Measurements from ENCODE around the gene PDE4A. TPM values are rescaled to one million over a fixed set of nuclear protein-coding genes. Genes with fewer than 3 reads are reported as not detected.
"Not testable (repeated sequence)": the region's sequence is repeated elsewhere in the genome, so short reads cannot be mapped to it uniquely, and the experiment has no call there.

The PDE4A gene
- polyA plus RNA-seq, 3 donors = 4.7 to 14.8 (median 5.8) TPM

DNA sequence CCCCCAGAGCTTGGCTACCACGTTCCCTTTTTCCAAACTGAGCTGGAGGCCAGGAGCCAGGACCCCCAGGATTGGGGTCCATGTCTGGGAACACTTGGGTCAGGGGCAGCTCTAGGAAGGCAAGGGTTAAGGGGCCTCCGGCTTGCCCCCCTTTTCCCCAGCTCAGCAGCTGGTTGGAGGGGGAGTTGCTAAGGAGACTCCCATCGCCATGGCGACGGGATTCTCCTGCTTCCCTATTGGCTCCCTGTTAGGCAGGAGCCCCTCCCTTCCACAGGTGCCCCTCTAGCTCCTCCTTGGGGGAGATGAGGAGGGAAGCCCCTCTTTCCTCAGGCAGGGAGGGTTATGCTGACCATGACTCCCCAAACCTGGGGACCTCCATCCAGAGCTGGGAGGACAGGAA is 33.9 kb downstream of the PDE4A start:
- no peak overlapping the region for H3K27ac Mint-ChIP-seq
- Histone ChIP-seq H3K4me3 (replicated peaks in 1 of 3; ENCODE audit: low read depth in 2 of 3, low read length in 3 of 3) (no peak overlapping the region), H3K36me3 (replicated peaks in 1 of 2; ENCODE audit: control insufficient read depth in 1 of 2, insufficient read depth in 2 of 2, low read length in 2 of 2) (peaks cover 0 to 6% of the 10 kb centered on the region in 2 donors), H3K79me2 (ENCODE audit: insufficient read depth, low read length) (no peaks in the 10 kb centered on the region), H3K27ac (ENCODE audit: low read depth in 1 of 2, low read length in 2 of 2) (no peak overlapping the region), H3K9me3 (replicated peaks in 1 of 2; ENCODE audit: control insufficient read depth in 1 of 2, insufficient read depth in 1 of 2, low read length in 2 of 2) (no peaks in the 10 kb centered on the region), H4K20me1 (ENCODE audit: insufficient read depth, low read length) (peaks cover 12% of the 10 kb centered on the region), H3K9ac (ENCODE audit: insufficient read depth, low read length, poor library complexity, severe bottlenecking) (no peak overlapping the region), H3K4me1 (ENCODE audit: control insufficient read depth in 1 of 2, insufficient read depth in 2 of 2, low read length in 2 of 2) (no peaks in the 10 kb centered on the region), H3K27me3 (ENCODE audit: control insufficient read depth in 2 of 2, insufficient read depth in 2 of 2, low read length in 2 of 2) (peaks cover 0 to 5% of the 10 kb centered on the region in 2 donors), H2AFZ (ENCODE audit: insufficient read depth, low read depth, low read length, poor library complexity, severe bottlenecking) (no peak overlapping the region), H3K4me2 (replicated peaks; ENCODE audit: extremely low read depth, low read length, poor library complexity, severe bottlenecking) (no peak overlapping the region)
- H3K27me3 Mint-ChIP-seq (ENCODE audit: low read depth in 3 of 3) = peaks cover 17 to 36% (median 23%) of the 10 kb centered on the region in 3 donors
- H3K4me3 Mint-ChIP-seq = no peak overlapping the region
- no peak for DNase-seq
- peaks cover 9 to 29% of the 10 kb centered on the region in 2 donors for H3K36me3 Mint-ChIP-seq
- H3K4me1 Mint-ChIP-seq = no peaks in the 10 kb centered on the region
- WGBS (ENCODE audit: insufficient coverage) = 67% methylated on average over 1 of the region's 5 CpGs
- TF ChIP-seq, protein P1, sequence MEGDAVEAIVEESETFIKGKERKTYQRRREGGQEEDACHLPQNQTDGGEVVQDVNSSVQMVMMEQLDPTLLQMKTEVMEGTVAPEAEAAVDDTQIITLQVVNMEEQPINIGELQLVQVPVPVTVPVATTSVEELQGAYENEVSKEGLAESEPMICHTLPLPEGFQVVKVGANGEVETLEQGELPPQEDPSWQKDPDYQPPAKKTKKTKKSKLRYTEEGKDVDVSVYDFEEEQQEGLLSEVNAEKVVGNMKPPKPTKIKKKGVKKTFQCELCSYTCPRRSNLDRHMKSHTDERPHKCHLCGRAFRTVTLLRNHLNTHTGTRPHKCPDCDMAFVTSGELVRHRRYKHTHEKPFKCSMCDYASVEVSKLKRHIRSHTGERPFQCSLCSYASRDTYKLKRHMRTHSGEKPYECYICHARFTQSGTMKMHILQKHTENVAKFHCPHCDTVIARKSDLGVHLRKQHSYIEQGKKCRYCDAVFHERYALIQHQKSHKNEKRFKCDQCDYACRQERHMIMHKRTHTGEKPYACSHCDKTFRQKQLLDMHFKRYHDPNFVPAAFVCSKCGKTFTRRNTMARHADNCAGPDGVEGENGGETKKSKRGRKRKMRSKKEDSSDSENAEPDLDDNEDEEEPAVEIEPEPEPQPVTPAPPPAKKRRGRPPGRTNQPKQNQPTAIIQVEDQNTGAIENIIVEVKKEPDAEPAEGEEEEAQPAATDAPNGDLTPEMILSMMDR (IDR thresholded peaks at IDR 0.05) = no peak
- intact Hi-C loops (cut with micrococcal nuclease) = no loop called here
- H3K9me3 Mint-ChIP-seq = peaks cover 0 to 3% (median 0%) of the 10 kb centered on the region in 7 donors

DNA sequence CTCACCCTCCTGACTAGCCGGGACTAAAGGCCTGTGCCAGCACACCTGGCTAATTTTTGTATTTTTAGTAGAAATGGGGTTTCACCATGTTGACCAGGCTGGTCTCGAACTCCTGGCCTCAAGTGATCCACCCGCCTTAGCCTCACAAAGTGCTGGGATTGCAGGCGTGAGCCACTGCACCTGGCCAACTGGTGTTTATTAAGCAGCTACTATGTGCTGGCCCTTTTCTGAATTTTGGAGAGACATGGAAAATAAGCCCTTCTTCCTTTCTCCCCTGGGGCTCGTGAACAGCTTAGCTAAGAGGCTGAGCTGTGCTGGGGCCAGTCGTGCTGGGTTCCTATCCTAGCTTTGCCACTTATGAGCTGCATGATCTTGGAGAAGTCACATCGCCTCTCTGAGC is 38.4 kb downstream of the PDE4A start:
- H3K9me3 Mint-ChIP-seq; H3K4me1 Mint-ChIP-seq; H3K9ac ChIP-seq (ENCODE audit: insufficient read depth, low read length, poor library complexity, severe bottlenecking); H3K27ac Mint-ChIP-seq; H4K20me1 ChIP-seq (ENCODE audit: insufficient read depth, low read length); H3K4me2 ChIP-seq (replicated peaks; ENCODE audit: extremely low read depth, low read length, poor library complexity, severe bottlenecking); H3K4me3 ChIP-seq (replicated peaks in 1 of 3; ENCODE audit: low read depth in 2 of 3, low read length in 3 of 3); H3K27me3 ChIP-seq (ENCODE audit: control insufficient read depth in 2 of 2, insufficient read depth in 2 of 2, low read length in 2 of 2); H3K79me2 ChIP-seq (ENCODE audit: insufficient read depth, low read length); DNase-seq; H3K27ac ChIP-seq (ENCODE audit: low read depth in 1 of 2, low read length in 2 of 2); intact Hi-C loops (cut with micrococcal nuclease); H2AFZ ChIP-seq (ENCODE audit: insufficient read depth, low read depth, low read length, poor library complexity, severe bottlenecking); H3K9me3 ChIP-seq (replicated peaks in 1 of 2; ENCODE audit: control insufficient read depth in 1 of 2, insufficient read depth in 1 of 2, low read length in 2 of 2); H3K36me3 ChIP-seq (replicated peaks in 1 of 2; ENCODE audit: control insufficient read depth in 1 of 2, insufficient read depth in 2 of 2, low read length in 2 of 2); H3K4me3 Mint-ChIP-seq: not testable (repeated sequence)
- peaks cover 10 to 16% of the 10 kb centered on the region in 2 donors for H3K4me1 ChIP-seq (ENCODE audit: control insufficient read depth in 1 of 2, insufficient read depth in 2 of 2, low read length in 2 of 2)
- H3K27me3 Mint-ChIP-seq (ENCODE audit: low read depth in 3 of 3) = peaks cover 6 to 21% (median 18%) of the 10 kb centered on the region in 3 donors
- 96% methylated on average over 6 of the region's 7 CpGs for WGBS (ENCODE audit: insufficient coverage)
- peaks cover 8 to 38% of the 10 kb centered on the region in 2 donors for H3K36me3 Mint-ChIP-seq
